Measurements from ENCODE around the gene CHRND. TPM values are rescaled to one million over a fixed set of nuclear protein-coding genes. Genes with fewer than 3 reads are reported as not detected.
A peak's percentile ranks its signal among the peaks of the same experiment; 100 is the strongest.

CHRND gene
- total RNA-seq, 1 experiment from 2014 or later: not detected

DNA sequence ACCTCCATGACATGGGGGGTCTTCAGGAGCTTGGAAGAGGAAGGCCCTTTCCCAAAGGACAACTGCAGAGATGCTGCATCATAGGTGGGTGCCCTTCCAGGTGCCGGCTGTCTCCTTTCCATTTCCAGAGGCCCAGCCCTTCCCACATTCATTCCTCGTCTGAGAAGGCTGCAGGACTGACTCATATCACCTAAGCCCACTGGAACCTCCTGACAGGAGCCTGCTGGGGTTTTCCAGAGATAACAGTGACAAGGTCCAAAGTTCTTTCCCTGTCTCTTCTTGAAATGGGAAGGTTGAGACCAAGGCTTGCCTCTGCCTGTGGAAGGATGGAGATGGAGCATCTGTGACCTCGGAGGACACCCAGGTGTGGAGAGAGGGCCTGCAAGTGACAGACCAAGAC is 9.4 kb upstream of the CHRND start:
- no peaks in the 10 kb centered on the region for H3K9me3 ChIP-seq
- no peak overlapping the region for H3K4me3 ChIP-seq
- no peaks in the 10 kb centered on the region for H3K36me3 ChIP-seq
- no peaks in the 10 kb centered on the region for H3K27me3 ChIP-seq
- no peak for DNase-seq

DNA sequence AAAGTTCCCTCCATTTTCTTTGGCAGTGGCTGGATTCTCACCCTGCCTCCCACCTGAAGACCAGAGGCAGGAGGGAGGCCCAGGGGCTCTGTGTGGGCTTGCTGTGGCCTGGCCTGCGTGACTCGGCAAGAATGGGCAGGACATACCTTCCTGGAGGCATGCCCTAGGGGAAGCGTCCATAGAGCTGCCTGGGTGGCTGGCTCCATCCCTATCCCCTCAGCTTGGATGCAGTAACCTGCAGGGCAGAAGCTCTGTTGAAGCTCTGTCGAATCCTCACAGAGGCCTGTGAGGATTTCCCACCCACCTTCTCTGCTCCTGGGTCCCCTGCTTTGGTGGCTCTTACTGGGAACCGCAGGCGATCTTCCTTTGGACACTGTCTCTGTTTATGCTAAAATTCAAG is 7.1 kb upstream of the CHRND start:
- Histone ChIP-seq H3K4me3 (no peak overlapping the region), H3K36me3 (no peaks in the 10 kb centered on the region), H3K27me3 (peaks cover 17% of the 10 kb centered on the region), H3K9me3 (no peaks in the 10 kb centered on the region)
- DNase-seq: no peak

DNA sequence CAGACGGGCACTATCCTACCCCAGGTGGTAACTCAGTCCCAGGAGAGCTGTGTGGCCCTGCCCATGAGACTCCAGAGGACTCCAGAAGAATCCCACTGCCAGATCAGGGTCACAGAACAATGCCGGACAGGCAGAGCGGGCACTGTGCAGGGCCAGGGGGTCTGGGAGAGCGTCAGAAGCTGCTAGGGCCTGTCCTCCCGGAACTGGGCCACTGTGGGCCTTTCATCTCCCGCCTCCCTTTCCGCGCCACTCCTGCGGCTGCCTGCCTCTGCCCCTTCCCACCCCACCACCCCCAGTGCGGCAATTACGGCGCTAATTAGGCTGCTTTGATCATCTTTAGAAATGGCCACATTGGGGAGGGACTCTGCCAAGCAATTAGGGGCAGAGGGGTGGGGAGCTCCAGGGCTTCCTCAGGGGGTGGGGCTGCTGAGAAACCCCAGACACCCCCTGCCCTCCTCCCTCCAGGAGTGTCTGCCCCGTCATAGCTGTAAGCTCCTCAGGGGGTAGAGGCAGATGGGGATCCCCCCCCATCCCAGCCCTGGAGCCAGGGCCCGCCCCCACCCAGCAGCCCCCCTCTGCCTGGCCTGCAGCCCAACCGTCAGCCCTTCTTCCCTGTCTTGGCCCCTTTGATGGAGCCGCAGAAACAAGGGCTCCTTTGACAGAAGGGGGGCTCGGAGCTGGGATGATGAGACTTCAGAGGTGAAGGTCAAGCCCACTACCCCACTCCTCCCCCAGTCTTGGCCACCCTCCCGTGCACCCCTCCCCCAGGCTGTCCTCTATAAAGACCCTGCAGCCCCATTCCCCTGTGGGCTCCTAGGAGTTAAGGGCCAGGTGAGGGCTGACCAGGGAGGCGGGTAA is 6.2 kb upstream of the CHRND start, which contains the start of gene PRSS56:
TSS of gene PRSS56 (plus strand) at position 808 of the 858 bp plus-strand sequence. CDS start 211 bp downstream, outside the sequence.
- no peak for DNase-seq

DNA sequence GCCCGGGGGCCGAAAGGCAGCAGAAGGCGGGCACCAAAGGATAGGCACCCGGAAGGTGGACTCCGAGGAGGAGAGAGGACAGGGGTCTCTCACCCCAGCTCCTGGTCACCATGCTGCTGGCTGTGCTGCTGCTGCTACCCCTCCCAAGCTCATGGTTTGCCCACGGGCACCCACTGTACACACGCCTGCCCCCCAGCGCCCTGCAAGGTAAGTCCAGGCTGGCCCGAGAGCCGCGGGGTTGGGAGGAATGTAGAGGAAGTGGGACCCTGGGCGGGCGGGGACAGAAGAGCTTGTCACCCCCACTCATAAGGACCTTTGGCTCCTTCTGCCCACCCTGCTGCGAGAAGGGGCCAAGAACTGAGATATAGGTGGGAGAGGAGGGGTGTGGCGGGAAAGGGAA is 5.5 kb upstream of the CHRND start:
- Histone ChIP-seq H3K36me3 (no peaks in the 10 kb centered on the region), H3K9me3 (no peaks in the 10 kb centered on the region), H3K4me3 (no peak overlapping the region), H3K27me3 (peaks cover 20% of the 10 kb centered on the region)
- no peak for DNase-seq

More for the DNA sequence above, 6.2 kb upstream of the CHRND start, which contains the start of gene PRSS56:
- H3K4me3 ChIP-seq: no peak within 1 kb of the TSS
- H3K9me3 ChIP-seq: no peaks in the 10 kb centered on the region
- H3K27me3 ChIP-seq: peaks cover 20% of the 10 kb centered on the region
- H3K36me3 ChIP-seq: no peaks in the 10 kb centered on the region

DNA sequence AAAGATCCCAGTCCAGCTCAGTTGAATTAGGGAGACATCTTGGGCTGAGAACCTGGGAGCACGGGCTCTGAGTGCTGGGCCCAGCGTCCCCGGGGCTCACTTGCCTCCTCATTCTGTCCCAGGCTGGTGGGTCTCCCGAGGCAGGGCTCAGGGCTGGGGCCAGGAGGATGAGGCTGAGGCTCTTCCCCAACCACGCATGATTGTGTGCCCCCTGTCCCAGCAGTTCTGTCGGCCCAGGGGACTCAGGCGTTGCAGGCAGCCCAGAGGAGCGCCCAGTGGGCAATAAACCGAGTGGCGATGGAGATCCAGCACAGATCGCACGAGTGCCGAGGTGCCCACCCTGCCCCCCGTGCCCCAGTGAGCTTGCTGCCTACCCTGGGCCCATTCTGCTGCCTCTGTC is 4.9 kb upstream of the CHRND start:
- Histone ChIP-seq H3K4me3 (no peak overlapping the region), H3K9me3 (no peaks in the 10 kb centered on the region), H3K27me3 (peaks cover 20% of the 10 kb centered on the region), H3K36me3 (no peaks in the 10 kb centered on the region)
- DNase-seq: no peak

DNA sequence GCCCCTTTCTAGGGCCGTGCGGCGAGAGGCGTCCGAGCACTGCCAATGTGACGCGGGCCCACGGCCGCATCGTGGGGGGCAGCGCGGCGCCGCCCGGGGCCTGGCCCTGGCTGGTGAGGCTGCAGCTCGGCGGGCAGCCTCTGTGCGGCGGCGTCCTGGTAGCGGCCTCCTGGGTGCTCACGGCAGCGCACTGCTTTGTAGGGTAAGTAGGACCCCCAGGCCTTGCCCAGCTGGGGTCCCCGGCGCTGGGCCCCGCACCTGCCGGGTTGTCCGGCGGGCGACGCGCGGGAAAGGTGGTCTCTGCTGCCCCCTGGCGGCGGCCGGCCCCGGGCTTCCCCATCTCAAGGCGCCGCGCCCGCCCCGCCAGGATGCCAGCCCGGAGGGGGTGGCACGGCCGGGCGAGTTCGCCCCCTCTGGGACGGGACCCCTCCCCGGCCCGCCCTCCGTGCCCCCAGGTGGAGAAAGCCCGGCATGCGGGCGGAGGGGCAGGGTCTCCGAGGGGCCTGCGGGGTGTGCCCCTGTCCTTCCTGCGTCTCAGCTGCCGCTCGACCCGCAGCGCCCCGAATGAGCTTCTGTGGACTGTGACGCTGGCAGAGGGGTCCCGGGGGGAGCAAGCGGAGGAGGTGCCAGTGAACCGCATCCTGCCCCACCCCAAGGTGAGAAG is 3.9 kb upstream of the CHRND start:
- H3K9me3 ChIP-seq: no peaks in the 10 kb centered on the region
- peak; percentile 41 for DNase-seq
- H3K4me3 ChIP-seq: no peak overlapping the region
- no peaks in the 10 kb centered on the region for H3K36me3 ChIP-seq
- peaks cover 20% of the 10 kb centered on the region for H3K27me3 ChIP-seq

DNA sequence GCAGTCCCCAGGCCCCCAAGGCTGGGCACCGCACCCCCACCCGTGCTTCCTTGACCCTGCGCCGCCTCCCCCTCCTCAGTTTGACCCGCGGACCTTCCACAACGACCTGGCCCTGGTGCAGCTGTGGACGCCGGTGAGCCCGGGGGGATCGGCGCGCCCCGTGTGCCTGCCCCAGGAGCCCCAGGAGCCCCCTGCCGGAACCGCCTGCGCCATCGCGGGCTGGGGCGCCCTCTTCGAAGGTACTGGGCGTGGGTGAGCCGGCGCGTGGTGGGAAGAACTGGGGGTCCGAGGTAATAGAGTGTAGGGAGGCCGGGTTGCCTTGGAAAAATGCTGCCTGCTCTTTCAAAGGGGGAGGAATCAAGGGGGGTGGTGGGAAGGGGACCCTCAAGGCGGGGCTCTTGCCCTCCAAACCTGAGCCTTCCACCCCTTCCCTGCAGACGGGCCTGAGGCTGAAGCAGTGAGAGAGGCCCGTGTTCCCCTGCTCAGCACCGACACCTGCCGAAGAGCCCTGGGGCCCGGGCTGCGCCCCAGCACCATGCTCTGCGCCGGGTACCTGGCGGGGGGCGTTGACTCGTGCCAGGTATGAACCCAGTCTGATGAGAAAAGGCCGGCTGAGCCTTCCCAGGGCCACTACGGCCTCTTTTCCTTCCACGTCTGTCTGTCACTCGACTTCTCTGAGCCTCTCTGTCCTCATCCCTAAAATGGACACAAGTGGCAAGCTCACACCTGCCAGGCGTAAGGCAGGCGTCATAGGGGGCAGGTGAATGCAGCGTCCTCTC is 3.1 kb upstream of the CHRND start:
- no peaks in the 10 kb centered on the region for H3K36me3 ChIP-seq
- no peaks in the 10 kb centered on the region for H3K9me3 ChIP-seq
- no peak for DNase-seq
- H3K27me3 ChIP-seq: peaks cover 20% of the 10 kb centered on the region
- no peak overlapping the region for H3K4me3 ChIP-seq

DNA sequence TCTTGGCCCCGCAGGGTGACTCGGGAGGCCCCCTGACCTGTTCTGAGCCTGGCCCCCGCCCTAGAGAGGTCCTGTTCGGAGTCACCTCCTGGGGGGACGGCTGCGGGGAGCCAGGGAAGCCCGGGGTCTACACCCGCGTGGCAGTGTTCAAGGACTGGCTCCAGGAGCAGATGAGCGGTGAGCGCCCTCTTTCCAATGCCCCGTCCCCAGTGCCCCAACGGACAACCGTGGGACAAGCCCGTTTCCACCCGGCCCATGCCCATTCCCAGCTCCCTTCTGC is 2.6 kb upstream of the CHRND start:
- no peak for DNase-seq
- Histone ChIP-seq H3K27me3 (peaks cover 20% of the 10 kb centered on the region), H3K4me3 (no peak overlapping the region), H3K9me3 (no peaks in the 10 kb centered on the region), H3K36me3 (no peaks in the 10 kb centered on the region)

DNA sequence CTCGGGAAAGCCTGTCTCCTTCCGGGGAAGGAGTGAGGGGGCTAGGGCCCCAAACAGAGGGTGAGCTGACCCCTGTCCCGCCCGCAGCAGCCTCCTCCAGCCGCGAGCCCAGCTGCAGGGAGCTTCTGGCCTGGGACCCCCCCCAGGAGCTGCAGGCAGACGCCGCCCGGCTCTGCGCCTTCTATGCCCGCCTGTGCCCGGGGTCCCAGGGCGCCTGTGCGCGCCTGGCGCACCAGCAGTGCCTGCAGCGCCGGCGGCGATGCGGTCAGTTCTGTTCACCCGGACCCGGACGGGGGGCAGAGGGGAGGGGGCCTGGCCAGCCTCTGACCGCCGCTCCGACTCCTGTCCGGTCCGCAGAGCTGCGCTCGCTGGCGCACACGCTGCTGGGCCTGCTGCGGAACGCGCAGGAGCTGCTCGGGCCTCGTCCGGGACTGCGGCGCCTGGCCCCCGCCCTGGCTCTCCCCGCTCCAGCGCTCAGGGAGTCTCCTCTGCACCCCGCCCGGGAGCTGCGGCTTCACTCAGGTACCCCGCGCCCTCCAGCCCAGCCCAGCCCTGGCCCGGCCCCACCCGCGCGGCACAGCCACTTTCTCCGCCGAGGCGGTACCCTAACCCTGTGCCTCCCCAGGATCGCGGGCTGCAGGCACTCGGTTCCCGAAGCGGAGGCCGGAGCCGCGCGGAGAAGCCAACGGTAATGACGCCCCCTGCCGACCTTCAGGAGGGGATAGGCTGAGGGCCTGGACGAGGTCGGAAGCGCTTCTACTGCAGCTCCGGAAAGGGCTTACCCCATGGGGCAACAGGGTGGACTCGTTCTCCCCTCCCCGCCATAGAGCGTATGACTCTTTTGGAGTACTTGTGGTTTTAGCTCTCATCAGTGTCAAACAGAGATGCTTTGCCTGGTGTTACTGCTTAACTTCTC is 2.0 kb upstream of the CHRND start:
- peaks cover 20% of the 10 kb centered on the region for H3K27me3 ChIP-seq
- peak overlapping the region; percentile 25 for H3K4me3 ChIP-seq
- peak; percentile 40 for DNase-seq
- no peaks in the 10 kb centered on the region for H3K36me3 ChIP-seq
- no peaks in the 10 kb centered on the region for H3K9me3 ChIP-seq

DNA sequence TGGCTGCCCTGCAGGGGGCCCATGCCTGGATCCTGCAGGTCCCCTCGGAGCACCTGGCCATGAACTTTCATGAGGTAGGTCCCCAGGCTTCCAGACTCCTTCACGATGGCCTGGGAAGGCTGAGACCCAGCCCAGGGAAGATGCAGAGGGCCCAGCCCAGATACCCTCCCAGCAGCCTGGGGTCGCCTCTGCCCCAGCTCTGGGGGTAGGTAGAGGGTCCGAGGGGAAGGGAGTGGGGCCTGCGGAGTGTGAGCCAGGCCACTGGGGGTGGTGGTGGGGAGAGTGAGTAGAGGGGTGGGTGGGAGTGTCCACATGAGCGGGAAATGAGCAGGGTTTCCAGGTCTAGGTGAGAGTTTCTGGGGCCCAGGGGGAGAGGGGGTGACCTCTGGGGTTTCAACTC is 1.2 kb upstream of the CHRND start:
- H3K9me3 ChIP-seq: no peaks in the 10 kb centered on the region
- no peak for DNase-seq
- H3K4me3 ChIP-seq: no peak overlapping the region
- H3K27me3 ChIP-seq: peaks cover 20% of the 10 kb centered on the region
- no peaks in the 10 kb centered on the region for H3K36me3 ChIP-seq

DNA sequence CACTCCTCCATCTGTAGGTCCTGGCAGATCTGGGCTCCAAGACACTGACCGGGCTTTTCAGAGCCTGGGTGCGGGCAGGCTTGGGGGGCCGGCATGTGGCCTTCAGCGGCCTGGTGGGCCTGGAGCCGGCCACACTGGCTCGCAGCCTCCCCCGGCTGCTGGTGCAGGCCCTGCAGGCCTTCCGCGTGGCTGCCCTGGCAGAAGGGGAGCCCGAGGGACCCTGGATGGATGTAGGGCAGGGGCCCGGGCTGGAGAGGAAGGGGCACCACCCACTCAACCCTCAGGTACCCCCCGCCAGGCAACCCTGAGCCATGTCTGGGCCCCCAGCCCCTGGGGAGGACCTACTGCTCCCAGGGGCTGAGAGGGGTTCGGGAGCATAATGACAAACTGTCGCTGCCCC is 761 bp upstream of the CHRND start:
- no peak for DNase-seq
- Histone ChIP-seq H3K9me3 (no peaks in the 10 kb centered on the region), H3K27me3 (peaks cover 20% of the 10 kb centered on the region), H3K36me3 (no peaks in the 10 kb centered on the region), H3K4me3 (no peak overlapping the region)

DNA sequence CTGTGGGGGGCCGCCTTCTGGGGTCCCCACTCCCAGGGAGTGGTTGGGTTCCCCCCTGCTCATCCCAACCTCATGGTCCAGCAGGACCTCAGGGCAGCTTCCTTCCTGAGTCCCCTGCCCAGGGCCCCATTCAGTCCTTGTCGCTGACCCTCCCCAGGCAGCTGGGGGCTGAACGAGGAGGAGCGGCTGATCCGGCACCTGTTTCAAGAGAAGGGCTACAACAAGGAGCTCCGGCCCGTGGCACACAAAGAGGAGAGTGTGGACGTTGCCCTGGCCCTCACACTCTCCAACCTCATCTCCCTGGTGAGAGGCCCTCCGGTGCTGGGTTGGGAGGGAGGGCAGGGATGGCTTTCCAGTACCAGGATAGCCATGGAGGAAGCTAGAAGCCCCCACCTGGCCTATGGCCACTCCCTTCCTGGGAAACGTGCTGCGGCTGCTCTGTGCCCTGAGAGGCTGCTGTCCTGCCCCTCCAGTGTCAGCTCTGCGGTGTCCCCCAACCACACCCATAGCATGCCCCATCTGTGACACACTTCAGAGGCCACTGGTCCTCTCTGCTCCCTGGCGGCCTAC is 497 bp downstream of the CHRND start:
- Histone ChIP-seq H3K4me3 (no peak overlapping the region), H3K36me3 (no peaks in the 10 kb centered on the region), H3K27me3 (peaks cover 20% of the 10 kb centered on the region), H3K9me3 (no peaks in the 10 kb centered on the region)
- no peak for DNase-seq

DNA sequence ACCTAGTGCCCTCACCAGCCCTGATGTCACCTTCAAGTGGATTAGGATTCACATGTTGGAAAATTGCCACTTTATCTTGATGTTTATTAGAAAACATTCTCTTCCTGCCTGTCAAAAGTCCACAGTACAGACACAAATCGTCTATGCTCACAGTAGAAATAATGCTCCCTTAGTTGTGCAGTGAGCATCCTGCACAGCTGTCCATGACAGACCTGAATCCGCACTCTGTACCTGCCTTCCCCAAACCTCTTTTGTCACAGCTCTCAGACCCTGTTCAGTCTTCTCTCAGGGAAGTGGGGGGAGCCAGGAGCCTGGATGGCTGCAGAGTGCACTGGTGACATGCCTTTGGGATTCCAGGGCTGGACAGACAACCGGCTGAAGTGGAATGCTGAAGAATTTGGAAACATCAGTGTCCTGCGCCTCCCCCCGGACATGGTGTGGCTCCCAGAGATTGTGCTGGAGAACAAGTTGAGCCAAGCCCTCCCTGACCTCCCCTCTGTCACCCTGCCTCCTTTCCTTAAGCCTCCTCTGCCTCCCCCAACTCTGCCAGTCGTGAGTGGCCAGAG is 2.0 kb downstream of the CHRND start:
- H3K27me3 ChIP-seq: peaks cover 12% of the 10 kb centered on the region
- H3K4me3 ChIP-seq: no peak overlapping the region
- H3K36me3 ChIP-seq: no peaks in the 10 kb centered on the region
- DNase-seq: no peak
- H3K9me3 ChIP-seq: no peaks in the 10 kb centered on the region

DNA sequence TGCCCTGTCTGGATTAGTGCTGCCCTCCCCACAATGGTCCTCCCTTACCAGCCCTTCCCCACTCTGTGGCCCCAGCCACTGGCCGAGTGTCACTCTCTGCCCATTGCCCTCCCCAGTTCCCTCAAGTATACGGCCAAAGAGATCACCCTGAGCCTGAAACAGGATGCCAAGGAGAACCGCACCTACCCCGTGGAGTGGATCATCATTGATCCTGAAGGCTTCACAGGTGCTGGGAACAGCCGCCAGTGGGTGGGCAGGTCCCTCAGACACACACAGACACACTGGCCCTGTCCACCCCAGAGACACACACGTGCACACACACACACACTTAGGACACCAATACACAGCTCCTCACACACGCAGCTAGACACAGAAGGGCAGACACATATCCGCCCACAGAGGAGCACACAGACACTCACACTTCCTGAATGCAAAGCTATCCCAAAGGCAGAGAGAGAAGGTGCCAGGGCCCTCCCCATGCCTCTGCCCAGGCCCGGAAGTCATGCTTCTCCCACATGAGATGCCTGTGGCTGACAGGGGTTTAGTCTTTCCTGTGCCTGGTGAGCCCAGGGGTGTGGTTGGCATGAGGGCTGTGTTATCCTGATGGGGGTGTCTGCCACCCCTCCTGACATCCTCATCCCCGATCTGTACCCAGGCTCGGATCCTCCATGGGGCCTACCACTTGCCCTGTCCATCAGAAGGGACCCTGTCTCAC is 2.9 kb downstream of the CHRND start:
- peak; percentile 60 for DNase-seq
- H3K27me3 ChIP-seq: peaks cover 3% of the 10 kb centered on the region; the same call in 1 of the 2 replicates
- H3K36me3 ChIP-seq: no peaks in the 10 kb centered on the region
- no peak overlapping the region for H3K4me3 ChIP-seq
- H3K9me3 ChIP-seq: no peaks in the 10 kb centered on the region

DNA sequence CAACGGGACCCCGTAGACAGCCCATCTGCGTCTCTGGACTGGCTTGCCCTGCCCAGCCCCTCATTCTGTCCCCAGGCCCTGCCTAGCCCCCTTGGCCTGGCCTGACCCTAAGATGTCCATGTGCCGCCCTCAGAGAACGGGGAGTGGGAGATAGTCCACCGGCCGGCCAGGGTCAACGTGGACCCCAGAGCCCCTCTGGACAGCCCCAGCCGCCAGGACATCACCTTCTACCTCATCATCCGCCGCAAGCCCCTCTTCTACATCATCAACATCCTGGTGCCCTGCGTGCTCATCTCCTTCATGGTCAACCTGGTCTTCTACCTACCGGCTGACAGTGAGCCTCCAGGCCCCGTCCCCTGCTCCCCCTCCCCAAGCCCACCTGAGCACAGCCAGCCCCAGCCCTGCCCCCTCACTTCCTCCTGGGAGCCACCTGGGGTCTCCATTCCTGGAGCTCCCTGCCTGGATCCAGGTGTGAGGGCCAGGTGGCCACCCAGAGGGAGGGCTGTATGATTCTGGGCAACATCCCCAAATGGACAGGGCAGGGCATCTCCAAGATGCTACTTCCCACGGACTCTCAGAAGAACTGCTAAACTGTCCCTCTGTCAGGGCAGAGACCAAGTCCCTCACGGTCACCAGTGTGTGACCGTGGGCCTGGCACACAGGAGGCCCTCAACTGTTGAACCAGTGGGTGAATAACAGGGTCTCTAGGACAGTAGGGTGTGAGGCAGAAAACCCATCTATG is 4.0 kb downstream of the CHRND start:
- DNase-seq: no peak
- no peaks in the 10 kb centered on the region for H3K9me3 ChIP-seq
- H3K27me3 ChIP-seq: no peaks in the 10 kb centered on the region
- H3K4me3 ChIP-seq: no peak overlapping the region
- H3K36me3 ChIP-seq: no peaks in the 10 kb centered on the region
